GM19467 (cell line): Measurements from ENCODE around the gene SIGLEC1.

Experiments
- ATAC-seq: cut with Tn5 transposase; IDR thresholded peaks from one replicate; pipeline ENCODE4 v1.9.1; 2021; ENCODE audit warnings: mild to moderate bottlenecking, moderate library complexity; ENCODE audit not compliant: unreplicated experiment

Gene SIGLEC1

GRCh38 chr20:3681352-3681930 lies 31.0 kb downstream of the SIGLEC1 start:
- ATAC-seq: no peak

GRCh38 chr20:3680701-3681351 lies 31.6 kb downstream of the SIGLEC1 start:
- ATAC-seq: no peak

DNA sequence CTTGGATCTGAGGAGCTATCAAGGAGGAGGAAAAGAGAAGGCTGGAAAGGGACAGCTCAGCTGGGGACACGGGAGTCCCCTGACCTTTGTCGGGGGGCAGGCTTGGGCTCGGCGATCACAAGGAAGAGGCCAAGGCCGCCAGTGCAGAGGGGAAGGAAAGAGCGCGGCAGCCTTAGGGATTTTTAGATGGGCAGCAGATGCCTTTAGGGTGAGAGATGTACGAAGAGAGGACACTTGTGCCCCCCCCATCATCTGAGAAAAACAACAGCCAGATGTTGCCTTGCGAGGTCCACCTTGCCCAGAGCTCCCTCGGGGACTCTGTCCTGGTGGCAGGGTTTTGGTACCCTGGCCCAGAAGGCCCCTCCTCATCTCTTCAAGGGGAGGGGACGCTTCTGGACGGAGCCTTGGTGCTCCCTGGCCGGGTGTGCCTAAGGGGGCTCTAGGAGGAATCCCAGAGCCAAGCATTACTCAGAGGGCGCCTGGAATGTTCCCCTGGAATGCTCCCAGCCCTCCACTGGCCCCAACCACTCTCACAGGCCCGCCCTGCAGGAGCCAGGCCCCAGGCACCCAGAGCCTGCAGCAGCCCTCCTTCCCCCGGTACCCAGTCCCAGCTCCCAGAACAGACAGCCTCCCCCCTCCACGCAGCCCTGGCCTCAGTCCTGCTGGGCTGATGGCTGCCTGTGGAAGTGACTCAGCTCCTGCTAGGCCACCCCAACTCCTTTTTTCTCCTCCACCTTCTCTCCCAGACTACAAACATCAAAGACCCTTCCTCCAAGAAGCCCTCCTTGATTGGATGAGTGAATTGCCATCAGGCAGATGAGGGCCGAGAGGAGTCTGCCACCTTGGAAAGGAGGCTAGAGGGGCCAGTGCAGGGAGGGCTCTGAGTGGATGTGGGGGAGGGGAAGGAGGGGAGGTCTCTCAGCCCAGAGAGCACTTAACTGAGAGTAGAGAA lies 32.4 kb downstream of the SIGLEC1 start:
- no peak for ATAC-seq

GRCh38 chr20:3678856-3679720 lies 33.3 kb downstream of the SIGLEC1 start:
- ATAC-seq: no peak

GRCh38 chr20:3678198-3678597 lies 34.2 kb downstream of the SIGLEC1 start:
- no peak for ATAC-seq

GRCh38 chr20:3677733-3678132 lies 34.7 kb downstream of the SIGLEC1 start:
- ATAC-seq: no peak

- ATAC-seq: no peak
Observed at GRCh38 chr20:3674995-3675900, 37.2 kb downstream of the SIGLEC1 start.

GRCh38 chr20:3674447-3674846 lies 38.0 kb downstream of the SIGLEC1 start:
- no peak for ATAC-seq

- no peak for ATAC-seq
Observed at GRCh38 chr20:3673221-3674070, 39.0 kb downstream of the SIGLEC1 start.

DNA sequence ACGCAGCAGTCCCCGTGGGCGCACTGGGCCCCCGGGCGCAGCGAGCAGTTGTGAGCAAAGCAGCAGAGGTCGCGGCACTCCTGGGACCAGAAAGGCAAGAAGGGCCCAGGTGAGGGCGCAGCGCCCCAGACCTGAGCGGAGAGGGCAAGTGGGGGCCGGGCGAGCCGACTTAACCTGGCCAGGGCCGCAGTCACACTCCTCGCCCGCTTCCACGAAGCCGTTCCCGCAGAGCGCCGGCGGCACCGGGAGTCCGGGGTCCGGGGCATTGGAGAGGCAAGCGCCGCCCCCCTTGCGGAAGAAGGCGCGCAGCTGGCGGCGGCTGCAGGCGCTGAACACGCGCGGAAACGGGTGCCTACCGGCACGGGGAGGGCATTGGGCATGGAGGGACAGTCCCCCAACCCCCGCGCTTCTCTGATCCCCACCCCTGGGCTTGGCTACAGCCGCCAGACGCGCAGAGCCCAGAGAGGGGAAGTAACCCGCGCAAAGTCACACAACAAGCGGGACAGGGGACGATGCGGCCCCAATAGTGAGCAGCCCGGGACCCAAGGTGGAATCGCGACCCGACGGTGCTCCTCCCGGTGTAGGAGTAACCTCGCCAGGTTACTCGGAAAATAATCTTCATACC lies 39.7 kb downstream of the SIGLEC1 start:
- no peak for ATAC-seq

DNA sequence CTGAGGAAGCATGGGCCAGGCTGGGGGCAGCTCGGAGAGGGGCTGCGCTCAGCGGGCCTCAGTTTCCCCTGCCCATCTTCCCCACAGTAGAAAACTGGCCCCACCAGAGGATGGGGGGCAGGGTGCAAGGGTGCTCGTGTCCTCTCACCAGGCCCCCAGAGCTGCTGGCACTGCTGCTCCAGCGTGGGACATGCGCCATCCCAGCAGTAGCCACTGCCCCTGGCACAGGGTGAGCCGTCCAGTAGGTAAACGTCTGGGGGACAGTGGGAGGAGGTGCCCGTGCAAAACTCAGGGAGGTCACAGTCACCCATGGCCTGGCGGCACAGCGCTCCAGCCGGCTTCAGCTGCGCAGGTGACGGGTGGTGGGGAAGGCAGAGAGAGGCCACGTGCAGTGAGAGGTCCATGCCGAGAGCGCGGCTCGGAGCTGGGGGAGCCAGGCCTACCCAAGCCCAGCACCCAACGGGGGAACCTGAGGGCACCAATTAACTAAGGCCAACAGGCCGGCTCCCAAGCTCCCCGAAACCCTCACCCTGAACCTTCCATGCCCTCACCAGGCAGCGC lies 40.3 kb downstream of the SIGLEC1 start:
- no peak for ATAC-seq

GRCh38 chr20:3670945-3671344 lies 41.5 kb downstream of the SIGLEC1 start:
- no peak for ATAC-seq

DNA sequence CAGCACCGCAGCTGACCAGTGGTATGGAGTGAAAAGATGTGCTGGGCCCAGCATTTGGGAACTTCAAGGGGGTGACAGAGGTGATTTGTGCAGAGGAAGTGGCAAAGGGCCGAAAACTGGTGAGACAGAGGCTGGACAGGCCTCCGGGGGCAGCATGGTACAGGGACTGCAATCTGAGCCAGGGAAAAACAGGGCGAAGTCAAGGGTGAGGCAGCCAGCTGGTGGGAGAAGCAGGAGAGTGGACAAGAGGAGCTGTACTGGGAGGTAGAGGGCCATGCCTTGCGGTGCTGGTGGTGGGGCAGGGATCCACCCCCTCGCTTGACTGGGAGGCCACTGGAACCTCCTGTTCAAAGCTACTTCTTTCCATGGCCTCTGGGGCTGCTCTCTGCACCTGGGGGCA lies 41.9 kb downstream of the SIGLEC1 start:
- no peak for ATAC-seq

DNA sequence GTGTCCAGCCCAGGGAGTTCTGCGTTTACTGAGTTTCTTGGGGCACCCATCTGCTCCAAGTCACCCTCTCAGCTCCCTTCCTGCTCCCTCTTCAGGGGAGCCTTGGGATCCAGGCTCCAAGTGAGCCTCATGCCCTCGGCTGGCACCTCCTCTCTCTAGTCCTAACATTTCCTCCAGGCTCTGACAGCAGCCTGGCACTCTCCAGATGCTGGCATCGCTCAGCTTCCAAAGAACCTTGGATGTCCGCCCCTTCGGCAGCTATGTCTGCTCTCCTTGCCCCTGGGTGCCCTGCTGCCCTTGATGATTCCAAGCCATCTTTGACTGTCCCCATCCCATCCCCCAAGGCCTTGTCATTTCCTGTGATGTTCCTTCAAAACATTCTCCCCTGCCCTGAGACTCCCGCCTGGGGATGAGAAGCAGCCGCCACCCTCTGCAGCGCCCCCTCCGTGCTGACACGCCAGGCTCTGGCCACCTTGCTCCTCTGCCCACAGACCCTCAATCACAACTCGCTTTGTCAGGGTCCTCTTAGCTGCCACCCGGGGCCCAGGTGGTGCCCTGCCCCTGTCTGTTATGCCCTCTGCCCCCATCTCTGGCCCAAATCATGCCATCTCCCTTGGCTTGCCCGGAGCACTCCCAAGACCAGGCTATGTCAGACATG lies 42.6 kb downstream of the SIGLEC1 start:
- no peak for ATAC-seq

DNA sequence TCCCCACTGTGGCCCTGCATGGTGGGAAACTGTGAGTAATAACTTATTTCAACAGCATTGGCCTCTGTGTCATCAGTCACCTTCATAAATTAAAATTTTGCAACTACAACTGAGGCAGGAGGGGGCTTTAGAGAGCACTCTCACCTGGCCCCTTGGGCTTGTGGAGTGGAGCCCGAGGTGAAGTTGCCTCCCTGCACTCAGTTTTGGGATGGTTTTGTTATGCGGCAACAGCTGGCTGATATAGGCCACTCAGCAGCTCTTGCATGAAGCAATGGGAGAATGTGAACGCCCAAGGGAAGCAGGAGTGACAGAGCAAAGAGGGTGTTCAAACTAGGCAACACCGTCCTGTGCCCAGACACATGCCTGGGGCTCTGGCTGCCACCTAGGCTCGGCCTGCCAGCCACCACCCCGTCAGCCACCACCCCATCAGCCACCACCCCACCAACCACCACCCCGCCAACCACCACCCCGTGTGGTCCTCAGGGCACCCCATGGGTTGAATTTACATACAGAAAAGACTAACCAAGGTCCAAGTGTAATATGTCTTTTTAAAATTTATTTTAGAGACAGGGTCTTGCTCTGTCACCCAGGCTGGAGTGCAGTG lies 44.9 kb downstream of the SIGLEC1 start:
- ATAC-seq: no peak

- ATAC-seq: no peak
Observed at GRCh38 chr20:3663858-3664257, 48.5 kb downstream of the SIGLEC1 start.

GRCh38 chr20:3663031-3663701 lies 49.2 kb downstream of the SIGLEC1 start, which contains the start of gene GFRA4:
Gene GFRA4, minus strand, starts transcription at chr20:3663399. Its CDS starts 0 bp downstream, at chr20:3663399.
- ATAC-seq: no peak
